Ecto neural progenitor cell (in vitro differentiated cells): ENCODE results near the gene CDK13.

ENCODE experiments used
- DNase-seq: peaks from one replicate; pipeline ENCODE4 v3.0.0-alpha.2; 2018; ENCODE audit warnings: low spot score

Gene CDK13

GRCh38 chr7:40008223-40008815 lies 58.3 kb downstream of the CDK13 start:
- no peak for DNase-seq

GRCh38 chr7:40009301-40009700 lies 59.2 kb downstream of the CDK13 start:
- no peak for DNase-seq

- DNase-seq, result no peak
These were observed 64.3 kb downstream of the CDK13 start for GRCh38 chr7:40014376-40014775.

- DNase-seq, result no peak
These were observed 65.8 kb downstream of the CDK13 start for GRCh38 chr7:40015790-40016296.

- DNase-seq, result no peak
These were observed 69.5 kb downstream of the CDK13 start for GRCh38 chr7:40019558-40019957.

- DNase-seq, result no peak
These were observed 74.0 kb downstream of the CDK13 start for GRCh38 chr7:40024048-40024447.

GRCh38 chr7:40024841-40025240 lies 74.8 kb downstream of the CDK13 start:
- no peak for DNase-seq

GRCh38 chr7:40027545-40027944 lies 77.5 kb downstream of the CDK13 start:
- no peak for DNase-seq

GRCh38 chr7:40033826-40034225 lies 83.8 kb downstream of the CDK13 start:
- DNase-seq, result no peak

GRCh38 chr7:40041456-40041855 lies 91.4 kb downstream of the CDK13 start:
- DNase-seq, result no peak

- DNase-seq, result no peak
These were observed 93.1 kb downstream of the CDK13 start for GRCh38 chr7:40043164-40043563.

- no peak for DNase-seq
These were observed 97.6 kb downstream of the CDK13 start for GRCh38 chr7:40047661-40048060.

GRCh38 chr7:40057292-40057691 lies 107.2 kb downstream of the CDK13 start:
- no peak for DNase-seq

GRCh38 chr7:40058026-40058425 lies 108.0 kb downstream of the CDK13 start:
- no peak for DNase-seq

GRCh38 chr7:40058636-40059035 lies 108.6 kb downstream of the CDK13 start:
- DNase-seq, result no peak

GRCh38 chr7:40059057-40059456 lies 109.0 kb downstream of the CDK13 start:
- no peak for DNase-seq

GRCh38 chr7:40072268-40072667 lies 122.2 kb downstream of the CDK13 start:
- no peak for DNase-seq

GRCh38 chr7:40073239-40073638 lies 123.2 kb downstream of the CDK13 start:
- DNase-seq, result no peak

GRCh38 chr7:40077849-40078248 lies 127.8 kb downstream of the CDK13 start:
- no peak for DNase-seq

- DNase-seq, result no peak
These were observed 142.1 kb downstream of the CDK13 start for GRCh38 chr7:40092182-40092581.

GRCh38 chr7:40093631-40094350 lies 143.7 kb downstream of the CDK13 start:
- DNase-seq, result no peak

- no peak for DNase-seq
These were observed 145.2 kb downstream of the CDK13 start for GRCh38 chr7:40095230-40095629.

GRCh38 chr7:40095695-40096327 lies 145.8 kb downstream of the CDK13 start:
- DNase-seq, result no peak
